Islet precursor cell (in vitro differentiated cells): ENCODE results near the gene PAIP2.
"Not testable (repeated sequence)": the region's sequence is repeated elsewhere in the genome, so short reads cannot be mapped to it uniquely, and the experiment has no call there.

Experiments
- DNase-seq: peaks from one replicate; pipeline ENCODE4 v3.0.0-alpha.2; 2018

PAIP2 gene

GRCh38 chr5:139335811-139336210 is 5.8 kb upstream of the PAIP2 start:
- no peak for DNase-seq

GRCh38 chr5:139340051-139340450 is 1.6 kb upstream of the PAIP2 start:
- no peak for DNase-seq

GRCh38 chr5:139341187-139341688 is 416 bp upstream of the PAIP2 start:
- DNase-seq: no peak

- DNase-seq: no peak
Measured at GRCh38 chr5:139342423-139342723, 719 bp downstream of the PAIP2 start.

- no peak for DNase-seq
Measured at GRCh38 chr5:139343476-139343875, 1.8 kb downstream of the PAIP2 start.

GRCh38 chr5:139344177-139344576 is 2.5 kb downstream of the PAIP2 start:
- no peak for DNase-seq

GRCh38 chr5:139345442-139345841 is 3.8 kb downstream of the PAIP2 start:
- not testable (repeated sequence) for DNase-seq

GRCh38 chr5:139347863-139348262 is 6.2 kb downstream of the PAIP2 start:
- not testable (repeated sequence) for DNase-seq

- DNase-seq: no peak
Measured at GRCh38 chr5:139354186-139354585, 12.5 kb downstream of the PAIP2 start.

GRCh38 chr5:139355900-139356299 is 14.2 kb downstream of the PAIP2 start:
- DNase-seq: not testable (repeated sequence)

- no peak for DNase-seq
Measured at GRCh38 chr5:139358064-139358463, 16.4 kb downstream of the PAIP2 start.

GRCh38 chr5:139360384-139360783 is 18.7 kb downstream of the PAIP2 start:
- no peak for DNase-seq

GRCh38 chr5:139361835-139362429 is 20.3 kb downstream of the PAIP2 start:
- DNase-seq: no peak

- no peak for DNase-seq
Measured at GRCh38 chr5:139363937-139364336, 22.3 kb downstream of the PAIP2 start.

GRCh38 chr5:139364466-139364865 is 22.8 kb downstream of the PAIP2 start:
- DNase-seq: no peak

GRCh38 chr5:139368613-139369012 is 27.0 kb downstream of the PAIP2 start:
- DNase-seq: no peak

GRCh38 chr5:139369181-139369580 is 27.5 kb downstream of the PAIP2 start:
- DNase-seq: no peak

GRCh38 chr5:139371482-139372435 is 30.1 kb downstream of the PAIP2 start:
- DNase-seq: no peak

GRCh38 chr5:139374909-139375308 is 33.3 kb downstream of the PAIP2 start:
- DNase-seq: no peak

- DNase-seq: no peak
Measured at GRCh38 chr5:139376364-139376763, 34.7 kb downstream of the PAIP2 start.

- no peak for DNase-seq
Measured at GRCh38 chr5:139377226-139377625, 35.6 kb downstream of the PAIP2 start.

- peak; percentile 37 for DNase-seq
Measured at GRCh38 chr5:139378101-139378825, 36.6 kb downstream of the PAIP2 start.

- DNase-seq: no peak
Measured at GRCh38 chr5:139378941-139379361, 37.3 kb downstream of the PAIP2 start.
